IMR-90 (cell line): ENCODE measurements around the gene SYNE2. TPM values are rescaled to one million over a fixed set of nuclear protein-coding genes. Genes with fewer than 3 reads are reported as not detected.

Experiments used
- ATAC-seq: fragments of 200-7000 bp; cut with Tn5 transposase; 2 replicates; pipeline ENCODE4 v1.9.1; 2020; ENCODE audit warnings: low read depth, mild to moderate bottlenecking, moderate library complexity
- BruUV-seq: library from RNA; stranded (reverse); fragments of 400-500 nt; replicated peaks from 2 replicates; lab custom pipeline; 2021; lab: Mats Ljungman, UMichigan
- CTCF ChIA-PET: fragments of 300-600 bp; formaldehyde crosslinking; extraction: SDS; loops from one replicate; lab custom pipeline; 2021; ENCODE audit warnings: antibody characterized with exemption; lab: Yijun Ruan, JAX
- POLR2A ChIA-PET: fragments of 300-600 bp; sonication (Branson Sonifier 250); formaldehyde crosslinking; loops from one replicate; lab custom pipeline; 2022; ENCODE audit warnings: antibody characterized with exemption; ENCODE audit not compliant: unreplicated experiment; lab: Charles Lee
- DNase-seq: peaks from one replicate; pipeline ENCODE4 v3.0.0; 2013
- H2AFZ ChIP-seq: replicated peaks from 2 replicates; pipeline ENCODE3; 2013; ENCODE audit warnings: low read length, mild to moderate bottlenecking; ENCODE audit not compliant: poor library complexity
- H2AK5ac ChIP-seq: 2 replicates; pipeline ENCODE4 v1.6.1; 2013; ENCODE audit warnings: low read depth, low read length, inconsistent platforms
- H2AK9ac ChIP-seq: replicated peaks from 2 replicates; pipeline ENCODE3; 2013; ENCODE audit warnings: mild to moderate bottlenecking, low read depth, low read length, moderate library complexity; ENCODE audit not compliant: poor library complexity
- H2BK120ac ChIP-seq: 2 replicates; pipeline ENCODE4 v1.6.1; 2013; ENCODE audit warnings: low read depth, low read length, inconsistent platforms
- H2BK15ac ChIP-seq: 3 replicates; pipeline ENCODE4 v1.6.1; 2013; ENCODE audit warnings: low read depth, low read length, inconsistent platforms
- H2BK20ac ChIP-seq: 2 replicates; pipeline ENCODE4 v1.6.1; 2013; ENCODE audit warnings: low read depth, mild to moderate bottlenecking, inconsistent platforms, low read length, moderate library complexity
- H2BK5ac ChIP-seq: 2 replicates; pipeline ENCODE4 v1.6.1; 2013; ENCODE audit warnings: mild to moderate bottlenecking, low read depth, low read length, inconsistent platforms; ENCODE audit not compliant: poor library complexity, severe bottlenecking
- H3K14ac ChIP-seq: replicated peaks from 2 replicates; pipeline ENCODE4 v1.6.1; 2013; ENCODE audit warnings: low read depth, low read length, inconsistent platforms
- H3K18ac ChIP-seq: 2 replicates; pipeline ENCODE4 v1.6.1; 2013; ENCODE audit warnings: low read depth, low read length, control low read depth
- H3K23ac ChIP-seq: 2 replicates; pipeline ENCODE4 v1.6.1; 2013; ENCODE audit warnings: low read depth, low read length, inconsistent platforms
- H3K27ac ChIP-seq: 2 replicates; pipeline ENCODE4 v1.5.1; 2013; ENCODE audit warnings: mild to moderate bottlenecking, control low read depth, low read length; ENCODE audit not compliant: insufficient read depth
- H3K27me3 ChIP-seq: 2 replicates; pipeline ENCODE4 v1.6.1; 2013; ENCODE audit warnings: low read length; ENCODE audit not compliant: control insufficient read depth, insufficient read depth
- H3K36me3 ChIP-seq: 2 replicates; pipeline ENCODE4 v1.6.1; 2013; ENCODE audit warnings: low read length, mixed read lengths; ENCODE audit not compliant: control insufficient read depth, insufficient read depth
- H3K4ac ChIP-seq: 2 replicates; pipeline ENCODE4 v1.6.1; 2013; ENCODE audit warnings: low read depth, low read length, inconsistent platforms
- H3K4me1 ChIP-seq: 2 replicates; pipeline ENCODE4 v1.6.1; 2013; ENCODE audit warnings: low read length, mixed read lengths; ENCODE audit not compliant: control insufficient read depth, insufficient read depth
- H3K4me2 ChIP-seq: 2 replicates; pipeline ENCODE4 v1.6.1; 2013; ENCODE audit warnings: low read depth, mild to moderate bottlenecking, control low read depth, low read length, moderate library complexity
- H3K4me3 ChIP-seq: 2 replicates; pipeline ENCODE4 v1.5.1; 2013; ENCODE audit warnings: low read depth, mild to moderate bottlenecking, control low read depth, low read length, moderate library complexity; ENCODE audit not compliant: insufficient read depth
- H3K56ac ChIP-seq: 2 replicates; pipeline ENCODE4 v1.6.1; 2013; ENCODE audit warnings: low read length, inconsistent platforms; ENCODE audit not compliant: insufficient read depth; ENCODE audit errors: extremely low read depth
- H3K79me1 ChIP-seq, 2 experiments: 2 replicates each; pipeline ENCODE4 v1.6.1; 2013; ENCODE audit warnings: low read length in 2 of 2, inconsistent platforms in 1 of 2, low read depth in 1 of 2
- H3K9ac ChIP-seq: 2 replicates; pipeline ENCODE4 v1.6.1; 2013; ENCODE audit warnings: low read depth, low read length, control low read depth
- H3K9me1 ChIP-seq: 2 replicates; pipeline ENCODE4 v1.6.1; 2013; ENCODE audit warnings: low read length, inconsistent platforms; ENCODE audit not compliant: insufficient read depth
- H3K9me3 ChIP-seq: 2 replicates; pipeline ENCODE4 v1.6.1; 2013; ENCODE audit warnings: low read length; ENCODE audit not compliant: control insufficient read depth, insufficient read depth
- H4K20me1 ChIP-seq: 2 replicates; pipeline ENCODE4 v1.6.1; 2013; ENCODE audit warnings: low read length, inconsistent platforms; ENCODE audit not compliant: insufficient read depth
- H4K5ac ChIP-seq: 2 replicates; pipeline ENCODE4 v1.6.1; 2013; ENCODE audit warnings: mild to moderate bottlenecking, low read depth, low read length, control low read depth
- H4K8ac ChIP-seq, 2 experiments: 2 replicates each; pipeline ENCODE4 v1.6.1; 2013; ENCODE audit warnings: low read depth in 2 of 2, low read length in 2 of 2, control low read depth in 1 of 2, inconsistent platforms in 1 of 2
- H4K91ac ChIP-seq: 2 replicates; pipeline ENCODE4 v1.6.1; 2013; ENCODE audit warnings: low read depth, low read length, inconsistent platforms; ENCODE audit not compliant: insufficient read depth
- BHLHE40 ChIP-seq: fragments of 150-350 bp; IDR thresholded peaks from 2 replicates; pipeline ENCODE4 v1.6.1; 2016; ENCODE audit warnings: mild to moderate bottlenecking, low read depth, low read length
- CEBPB ChIP-seq: IDR thresholded peaks from 2 replicates; pipeline ENCODE4 v1.6.1; 2012; ENCODE audit warnings: low read depth, low read length, improper control_type of control experiment
- CHD1 ChIP-seq: IDR thresholded peaks from 2 replicates; pipeline ENCODE4 v1.6.1; 2012; ENCODE audit warnings: low read depth, low read length, improper control_type of control experiment
- FOS ChIP-seq: fragments of 150-350 bp; IDR thresholded peaks from 2 replicates; pipeline ENCODE4 v1.6.1; 2016; ENCODE audit warnings: low read depth, low read length
- MAFK ChIP-seq: IDR thresholded peaks from 2 replicates; pipeline ENCODE4 v1.6.1; 2012; ENCODE audit warnings: low read depth, low read length, improper control_type of control experiment
- MAZ ChIP-seq: IDR thresholded peaks from 2 replicates; pipeline ENCODE4 v1.6.1; 2012; ENCODE audit warnings: low read depth, mild to moderate bottlenecking, low read length, improper control_type of control experiment, moderate library complexity, borderline replicate concordance
- MXI1 ChIP-seq: IDR thresholded peaks from 2 replicates; pipeline ENCODE4 v1.6.1; 2012; ENCODE audit warnings: low read depth, mild to moderate bottlenecking, low read length, moderate library complexity, borderline replicate concordance
- NFE2L2 ChIP-seq: fragments of 150-350 bp; IDR thresholded peaks from 2 replicates; pipeline ENCODE4 v1.6.1; 2016; ENCODE audit warnings: low read depth, mild to moderate bottlenecking, low read length
- POLR2A ChIP-seq: IDR thresholded peaks from 2 replicates; pipeline ENCODE4 v1.6.1; 2012; ENCODE audit warnings: mild to moderate bottlenecking, low read depth, low read length
- RAD21 ChIP-seq: IDR thresholded peaks from 2 replicates; pipeline ENCODE4 v1.6.1; 2012; ENCODE audit warnings: low read length, improper control_type of control experiment
- RCOR1 ChIP-seq: IDR thresholded peaks from 2 replicates; pipeline ENCODE4 v1.6.1; 2012; ENCODE audit warnings: mild to moderate bottlenecking, low read length, improper control_type of control experiment; ENCODE audit not compliant: insufficient replicate concordance
- RFX5 ChIP-seq: IDR thresholded peaks from 2 replicates; pipeline ENCODE4 v1.8.0; 2012; ENCODE audit warnings: low read depth, mild to moderate bottlenecking, low read length, moderate library complexity
- SMC3 ChIP-seq: fragments of 150-350 bp; IDR thresholded peaks from 2 replicates; pipeline ENCODE4 v1.6.1; 2016; ENCODE audit warnings: low read depth, mild to moderate bottlenecking, antibody characterized with exemption, low read length, moderate library complexity
- WGBS, 2 experiments: methylation state at CpG; one replicate each; pipeline versions ENCODE4 v1.1.5 to v1.1.7; 2013; ENCODE audit warnings: missing lambda C conversion rate in 2 of 2; ENCODE audit not compliant: insufficient read length in 1 of 2; ENCODE audit errors: extremely low coverage in 2 of 2; 5-methylcytosine and 5-hydroxymethylcytosine counted together
- dilution Hi-C: fragments of 300-500 bp; cut with HindIII; formaldehyde crosslinking; loops from one replicate; pipeline ENCODE4 v1.14.3; 2018; ENCODE audit warnings: low sequenced_read_pairs; ENCODE audit not compliant: unreplicated experiment
- in situ Hi-C: fragments of 300-500 bp; cut with MboI; formaldehyde crosslinking; loops from 3 replicates; pipeline ENCODE4 v1.14.3; 2019; ENCODE audit warnings: low sequenced_read_pairs, inconsistent platforms, mixed read lengths
- intact Hi-C: fragments of 100-400 bp; cut with micrococcal nuclease; formaldehyde crosslinking; loops from 2 replicates; pipeline ENCODE4 v1.10.0; 2022
- polyA plus RNA-seq, 3 experiments: library from polyadenylated mRNA; depleted of rRNA; stranded (reverse); fragments of >200 nt; gene quantifications; 2 replicates each; pipeline ENCODE4 v1.2.3, GENCODE V29; 2012; ENCODE audit warnings: low replicate concordance in 1 of 3
- total RNA-seq: library from RNA; depleted of rRNA; stranded (reverse); fragments of >200 nt; gene quantifications from 2 replicates; pipeline ENCODE4 v1.2.3, GENCODE V29; 2012
- TF ChIP-seq, protein P1 (sequence below): fragments of 150-350 bp; IDR thresholded peaks from 2 replicates; pipeline ENCODE4 v1.6.1; 2017; ENCODE audit warnings: mild to moderate bottlenecking, antibody characterized with exemption, low read length, low read depth
- TF ChIP-seq, protein P2 (sequence below): fragments of 150-350 bp; IDR thresholded peaks from 2 replicates; pipeline ENCODE4 v1.6.1; 2016; ENCODE audit warnings: low read depth, mild to moderate bottlenecking, low read length, moderate library complexity, borderline replicate concordance
- TF ChIP-seq, protein P3 (sequence below): conservative IDR thresholded peaks from 2 replicates; pipeline ENCODE4 v1.5.1; 2012; ENCODE audit warnings: mild to moderate bottlenecking, low read depth, low read length, improper control_type of control experiment

The SYNE2 gene
- total and polyA plus RNA-seq, 2 of the 4 experiments (the other 2 are of a cell fraction) = 5.2 to 28.9 TPM

DNA sequence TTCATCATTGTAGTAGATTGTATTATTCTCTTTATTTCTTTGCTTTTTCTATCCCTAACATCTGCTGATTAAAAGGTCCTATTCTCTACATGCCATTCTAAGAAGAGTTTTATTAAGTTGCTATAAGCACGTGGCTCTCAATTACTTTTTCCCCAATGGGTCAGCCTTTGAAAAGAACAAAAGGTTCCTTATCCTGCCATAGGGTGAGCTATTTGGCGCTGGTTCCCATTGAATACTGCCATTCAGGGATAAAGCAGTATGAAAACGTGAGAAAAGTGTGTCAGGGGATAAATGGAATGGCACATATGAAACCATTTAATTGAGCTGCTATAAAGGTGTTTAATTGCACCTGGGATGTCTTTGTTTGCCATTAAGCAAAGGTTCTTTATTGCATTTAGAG is 80.9 kb downstream of the SYNE2 start:
- Histone ChIP-seq H2AFZ (no peak overlapping the region), H4K91ac (no peak overlapping the region), H2BK15ac (no peak overlapping the region), H3K14ac (no peak overlapping the region), H2BK5ac (no peak overlapping the region), H2BK120ac (no peak overlapping the region), H3K79me1 (no peaks in the 10 kb centered on the region; a peak in 1 of 4 replicates), H3K27me3 (no peaks in the 10 kb centered on the region), H3K56ac (no peak overlapping the region), H3K4me1 (no peaks in the 10 kb centered on the region), H3K27ac (no peak overlapping the region), H3K9me1 (peaks cover under 1% of the 10 kb centered on the region; the same call in 1 of the 2 replicates), H3K18ac (no peak overlapping the region), H2AK5ac (no peak overlapping the region), H3K9me3 (no peaks in the 10 kb centered on the region), H3K23ac (no peak overlapping the region), H3K36me3 (no peaks in the 10 kb centered on the region), H2BK20ac (no peak overlapping the region), H3K4me2 (no peak overlapping the region), H3K9ac (no peak overlapping the region), H3K4ac (no peak overlapping the region), H4K5ac (no peak overlapping the region), H4K20me1 (no peaks in the 10 kb centered on the region), H2AK9ac (no peak overlapping the region), H3K4me3 (no peak overlapping the region), H4K8ac (no peak overlapping the region)
- DNase-seq (no peak), ATAC-seq (no peak)
- WGBS, 2 experiments = no CpG with 5 or more reads among the region's 3 CpGs
- dilution Hi-C loops = no loop called here
- POLR2A ChIA-PET = no interaction called here
- intact Hi-C loops = no loop called here
- in situ Hi-C loops = no loop called here
- TF ChIP-seq, protein P1, sequence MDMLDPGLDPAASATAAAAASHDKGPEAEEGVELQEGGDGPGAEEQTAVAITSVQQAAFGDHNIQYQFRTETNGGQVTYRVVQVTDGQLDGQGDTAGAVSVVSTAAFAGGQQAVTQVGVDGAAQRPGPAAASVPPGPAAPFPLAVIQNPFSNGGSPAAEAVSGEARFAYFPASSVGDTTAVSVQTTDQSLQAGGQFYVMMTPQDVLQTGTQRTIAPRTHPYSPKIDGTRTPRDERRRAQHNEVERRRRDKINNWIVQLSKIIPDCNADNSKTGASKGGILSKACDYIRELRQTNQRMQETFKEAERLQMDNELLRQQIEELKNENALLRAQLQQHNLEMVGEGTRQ = no peak
- no peak for TF ChIP-seq FOS
- TF ChIP-seq RCOR1 = no peak
- TF ChIP-seq BHLHE40 = no peak
- no peak for TF ChIP-seq NFE2L2
- no peak for TF ChIP-seq MXI1
- no peak for TF ChIP-seq CHD1
- TF ChIP-seq, protein P2, sequence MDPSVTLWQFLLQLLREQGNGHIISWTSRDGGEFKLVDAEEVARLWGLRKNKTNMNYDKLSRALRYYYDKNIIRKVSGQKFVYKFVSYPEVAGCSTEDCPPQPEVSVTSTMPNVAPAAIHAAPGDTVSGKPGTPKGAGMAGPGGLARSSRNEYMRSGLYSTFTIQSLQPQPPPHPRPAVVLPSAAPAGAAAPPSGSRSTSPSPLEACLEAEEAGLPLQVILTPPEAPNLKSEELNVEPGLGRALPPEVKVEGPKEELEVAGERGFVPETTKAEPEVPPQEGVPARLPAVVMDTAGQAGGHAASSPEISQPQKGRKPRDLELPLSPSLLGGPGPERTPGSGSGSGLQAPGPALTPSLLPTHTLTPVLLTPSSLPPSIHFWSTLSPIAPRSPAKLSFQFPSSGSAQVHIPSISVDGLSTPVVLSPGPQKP = no peak
- no peak for TF ChIP-seq MAFK
- TF ChIP-seq CEBPB = no peak
- TF ChIP-seq, protein P3, sequence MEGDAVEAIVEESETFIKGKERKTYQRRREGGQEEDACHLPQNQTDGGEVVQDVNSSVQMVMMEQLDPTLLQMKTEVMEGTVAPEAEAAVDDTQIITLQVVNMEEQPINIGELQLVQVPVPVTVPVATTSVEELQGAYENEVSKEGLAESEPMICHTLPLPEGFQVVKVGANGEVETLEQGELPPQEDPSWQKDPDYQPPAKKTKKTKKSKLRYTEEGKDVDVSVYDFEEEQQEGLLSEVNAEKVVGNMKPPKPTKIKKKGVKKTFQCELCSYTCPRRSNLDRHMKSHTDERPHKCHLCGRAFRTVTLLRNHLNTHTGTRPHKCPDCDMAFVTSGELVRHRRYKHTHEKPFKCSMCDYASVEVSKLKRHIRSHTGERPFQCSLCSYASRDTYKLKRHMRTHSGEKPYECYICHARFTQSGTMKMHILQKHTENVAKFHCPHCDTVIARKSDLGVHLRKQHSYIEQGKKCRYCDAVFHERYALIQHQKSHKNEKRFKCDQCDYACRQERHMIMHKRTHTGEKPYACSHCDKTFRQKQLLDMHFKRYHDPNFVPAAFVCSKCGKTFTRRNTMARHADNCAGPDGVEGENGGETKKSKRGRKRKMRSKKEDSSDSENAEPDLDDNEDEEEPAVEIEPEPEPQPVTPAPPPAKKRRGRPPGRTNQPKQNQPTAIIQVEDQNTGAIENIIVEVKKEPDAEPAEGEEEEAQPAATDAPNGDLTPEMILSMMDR = no peak
- no peak for TF ChIP-seq SMC3
- no peak for TF ChIP-seq POLR2A
- TF ChIP-seq RAD21 = no peak
- TF ChIP-seq MAZ = no peak
- TF ChIP-seq RFX5 = no peak
- no TSS peak for BruUV-seq
- CTCF ChIA-PET = interaction anchor here (0.9 kb wide), 2 partner anchors 8 to 9 kb away, joined by 3 read pairs; no protein-coding TSS in a partner anchor
